Nephron progenitor cell (in vitro differentiated cells): Measurements from ENCODE around the gene ZFAND2A.
A peak's percentile ranks its signal among the peaks of the same experiment; 100 is the strongest.
"Not testable (repeated sequence)": the region's sequence is repeated elsewhere in the genome, so short reads cannot be mapped to it uniquely, and the experiment has no call there.

ENCODE experiments used
- DNase-seq: peaks from one replicate; pipeline ENCODE4 v3.0.0; 2021
- H3K27ac Mint-ChIP-seq: 2 replicates; pipeline ENCODE4 v1.8.0; 2021; ENCODE audit warnings: mild to moderate bottlenecking, moderate library complexity, mixed read lengths
- H3K27me3 Mint-ChIP-seq: 2 replicates; pipeline ENCODE4 v1.8.0; 2021; ENCODE audit warnings: mild to moderate bottlenecking, low read depth, mixed read lengths; ENCODE audit not compliant: poor library complexity
- H3K36me3 Mint-ChIP-seq: 2 replicates; pipeline ENCODE4 v1.8.0; 2021; ENCODE audit warnings: low read depth, mixed read lengths
- H3K4me1 Mint-ChIP-seq: 2 replicates; pipeline ENCODE4 v1.8.0; 2021; ENCODE audit warnings: mixed read lengths
- H3K4me3 Mint-ChIP-seq: 2 replicates; pipeline ENCODE4 v1.8.0; 2021; ENCODE audit warnings: mild to moderate bottlenecking, moderate library complexity, mixed read lengths
- H3K9me3 Mint-ChIP-seq: 2 replicates; pipeline ENCODE4 v1.8.0; 2021; ENCODE audit warnings: mild to moderate bottlenecking, moderate library complexity, mixed read lengths
- TF ChIP-seq, protein P1 (sequence below): fragments of 200-600 bp; sonication (generic); IDR thresholded peaks from 2 replicates; pipeline ENCODE4 v1.5.0; 2021; ENCODE audit warnings: antibody characterized with exemption

The ZFAND2A gene, protein sequence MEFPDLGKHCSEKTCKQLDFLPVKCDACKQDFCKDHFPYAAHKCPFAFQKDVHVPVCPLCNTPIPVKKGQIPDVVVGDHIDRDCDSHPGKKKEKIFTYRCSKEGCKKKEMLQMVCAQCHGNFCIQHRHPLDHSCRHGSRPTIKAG

DNA sequence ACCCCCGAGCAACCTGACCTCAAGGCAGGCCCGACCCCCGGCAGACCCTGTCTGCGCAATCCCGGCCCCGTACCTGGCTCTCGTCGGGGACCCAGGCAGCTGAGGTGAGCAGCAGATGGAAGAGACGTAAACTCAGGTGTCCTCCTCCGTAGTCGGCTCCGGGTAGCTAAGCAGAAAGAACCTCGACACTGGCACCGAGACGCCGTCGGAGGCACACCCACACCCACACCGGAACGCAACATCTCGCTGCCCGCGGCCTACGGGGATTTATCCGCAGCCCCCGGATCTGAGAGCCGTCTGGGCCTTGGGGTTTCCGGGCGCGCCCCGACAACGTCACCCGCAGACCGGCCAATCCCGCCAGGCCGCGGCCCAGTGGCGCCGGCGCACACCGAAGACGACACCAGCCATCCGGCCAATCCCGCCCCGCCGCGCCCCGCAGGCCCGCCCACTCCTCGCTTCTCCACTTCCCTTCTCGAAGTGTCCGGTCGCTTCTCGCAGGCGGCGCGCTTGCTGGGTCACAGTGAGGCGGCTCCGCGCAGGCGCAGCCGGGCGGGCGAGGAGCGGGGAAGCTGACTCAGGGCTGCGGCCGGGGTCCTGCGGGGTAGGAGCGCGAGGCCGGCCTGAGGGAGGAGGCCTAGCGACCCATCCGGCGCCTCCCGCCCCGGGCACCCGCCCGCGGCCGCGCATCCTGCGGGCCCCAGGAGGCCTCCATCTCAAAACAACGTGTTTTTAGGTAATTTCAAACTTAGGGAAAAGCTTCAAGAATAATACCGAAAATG lies at the start of gene ZFAND2A:
Gene ZFAND2A (minus strand): TSS at position 306 of the 779 bp plus-strand sequence. CDS start 1,984 bp downstream, outside the sequence.
- Mint-ChIP-seq H3K4me3 (peak within 1 kb of the TSS; percentile 93), H3K27me3 (no peaks in the 10 kb centered on the region), H3K36me3 (peaks cover 5% of the 10 kb centered on the region), H3K27ac (peak within 1 kb of the TSS; percentile 95), H3K9me3 (no peaks in the 10 kb centered on the region), H3K4me1 (peaks cover 37% of the 10 kb centered on the region)
- DNase-seq = peak; percentile 100
- TF ChIP-seq, protein P1, sequence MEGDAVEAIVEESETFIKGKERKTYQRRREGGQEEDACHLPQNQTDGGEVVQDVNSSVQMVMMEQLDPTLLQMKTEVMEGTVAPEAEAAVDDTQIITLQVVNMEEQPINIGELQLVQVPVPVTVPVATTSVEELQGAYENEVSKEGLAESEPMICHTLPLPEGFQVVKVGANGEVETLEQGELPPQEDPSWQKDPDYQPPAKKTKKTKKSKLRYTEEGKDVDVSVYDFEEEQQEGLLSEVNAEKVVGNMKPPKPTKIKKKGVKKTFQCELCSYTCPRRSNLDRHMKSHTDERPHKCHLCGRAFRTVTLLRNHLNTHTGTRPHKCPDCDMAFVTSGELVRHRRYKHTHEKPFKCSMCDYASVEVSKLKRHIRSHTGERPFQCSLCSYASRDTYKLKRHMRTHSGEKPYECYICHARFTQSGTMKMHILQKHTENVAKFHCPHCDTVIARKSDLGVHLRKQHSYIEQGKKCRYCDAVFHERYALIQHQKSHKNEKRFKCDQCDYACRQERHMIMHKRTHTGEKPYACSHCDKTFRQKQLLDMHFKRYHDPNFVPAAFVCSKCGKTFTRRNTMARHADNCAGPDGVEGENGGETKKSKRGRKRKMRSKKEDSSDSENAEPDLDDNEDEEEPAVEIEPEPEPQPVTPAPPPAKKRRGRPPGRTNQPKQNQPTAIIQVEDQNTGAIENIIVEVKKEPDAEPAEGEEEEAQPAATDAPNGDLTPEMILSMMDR = no peak

DNA sequence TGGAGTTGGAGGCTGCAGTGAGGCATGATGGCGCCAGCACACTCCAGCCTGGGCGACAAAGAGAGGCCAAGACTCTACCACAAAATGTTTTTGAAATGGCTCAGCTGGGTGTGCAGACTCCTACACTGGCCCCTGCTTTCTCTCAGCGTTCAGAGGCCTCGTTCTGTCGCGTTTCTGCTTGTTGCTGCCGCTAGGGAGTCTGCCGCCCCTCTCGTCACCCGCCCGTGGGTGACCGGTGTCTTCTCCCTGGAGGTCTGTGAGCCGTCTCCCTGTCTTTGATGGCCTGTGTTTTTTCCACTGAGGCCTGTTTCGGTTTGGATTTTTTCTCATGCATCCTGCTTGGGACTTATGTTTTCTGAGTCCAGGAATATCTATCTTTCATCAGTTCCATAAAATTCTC lies 49.1 kb upstream of the ZFAND2A start:
- DNase-seq = no peak
- Mint-ChIP-seq H3K9me3 (no peaks in the 10 kb centered on the region), H3K36me3 (no peaks in the 10 kb centered on the region), H3K4me1 (peaks cover 27% of the 10 kb centered on the region), H3K27ac (peak overlapping the region; percentile 67), H3K4me3 (no peak overlapping the region), H3K27me3 (peaks cover 36% of the 10 kb centered on the region)
- TF ChIP-seq, protein P1 = no peak

DNA sequence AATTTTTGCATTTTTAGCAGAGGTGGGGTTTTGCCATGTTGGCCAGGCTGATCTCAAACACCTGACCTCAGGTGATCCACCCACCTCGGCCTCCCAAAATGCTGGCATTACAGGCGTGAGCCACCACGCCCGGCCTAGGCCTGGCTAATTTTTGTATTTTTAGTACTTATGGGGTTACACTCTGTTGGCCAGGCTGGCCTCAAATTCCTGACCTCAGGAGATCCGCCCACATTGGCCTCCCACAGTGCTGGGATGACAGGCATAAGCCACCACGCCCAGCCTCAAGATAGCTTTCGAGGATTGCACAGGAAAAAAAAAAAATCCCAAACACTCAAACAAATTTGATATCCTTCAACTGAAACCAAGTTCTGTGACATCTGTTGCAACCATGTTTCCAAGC lies 45.7 kb upstream of the ZFAND2A start:
- H3K27me3 Mint-ChIP-seq = peaks cover 19% of the 10 kb centered on the region

DNA sequence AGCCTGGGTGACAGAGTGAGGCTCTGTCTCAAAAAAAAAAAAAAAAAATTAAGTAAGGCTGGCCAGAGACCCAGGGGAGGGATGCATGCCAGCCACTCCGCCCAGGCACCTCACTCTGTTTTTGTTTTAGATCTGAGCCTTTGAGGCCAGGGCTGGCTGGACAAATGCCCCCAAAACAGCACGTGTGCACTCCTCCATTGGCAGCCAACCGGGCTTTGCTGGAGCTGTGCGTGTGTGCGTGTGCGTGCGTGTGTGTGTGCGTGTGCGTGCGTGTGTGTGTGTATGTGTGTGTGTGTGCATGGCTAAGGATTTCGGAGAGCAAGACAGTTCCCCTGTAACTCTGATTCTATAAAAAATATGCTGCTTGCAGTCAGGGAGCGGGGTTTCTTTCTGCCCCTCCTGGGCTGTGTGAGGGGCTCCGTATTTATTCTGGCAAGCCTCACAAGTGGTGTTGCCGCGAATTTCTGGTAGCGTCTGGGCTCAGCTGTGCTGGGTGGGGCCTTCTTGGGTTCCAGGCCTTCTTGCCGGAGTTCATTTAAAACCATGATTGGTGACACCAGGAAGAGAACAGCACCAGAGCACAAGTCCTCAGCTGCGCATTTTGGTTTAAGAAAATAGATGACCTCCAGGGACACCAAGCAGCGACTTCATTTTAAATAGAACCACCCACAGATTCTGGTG lies 44.6 kb upstream of the ZFAND2A start:
- peaks cover 19% of the 10 kb centered on the region for H3K4me1 Mint-ChIP-seq
- TF ChIP-seq, protein P1 = no peak
- no peak overlapping the region for H3K4me3 Mint-ChIP-seq
- H3K27ac Mint-ChIP-seq = peak overlapping the region; percentile 19
- peaks cover 17% of the 10 kb centered on the region for H3K27me3 Mint-ChIP-seq
- no peak for DNase-seq
- H3K36me3 Mint-ChIP-seq = no peaks in the 10 kb centered on the region
- H3K9me3 Mint-ChIP-seq = no peaks in the 10 kb centered on the region

More for the DNA sequence above, 45.7 kb upstream of the ZFAND2A start:
- not testable (repeated sequence) for DNase-seq, H3K9me3 Mint-ChIP-seq, H3K27ac Mint-ChIP-seq, H3K4me3 Mint-ChIP-seq, H3K36me3 Mint-ChIP-seq
- peaks cover 28% of the 10 kb centered on the region for H3K4me1 Mint-ChIP-seq

DNA sequence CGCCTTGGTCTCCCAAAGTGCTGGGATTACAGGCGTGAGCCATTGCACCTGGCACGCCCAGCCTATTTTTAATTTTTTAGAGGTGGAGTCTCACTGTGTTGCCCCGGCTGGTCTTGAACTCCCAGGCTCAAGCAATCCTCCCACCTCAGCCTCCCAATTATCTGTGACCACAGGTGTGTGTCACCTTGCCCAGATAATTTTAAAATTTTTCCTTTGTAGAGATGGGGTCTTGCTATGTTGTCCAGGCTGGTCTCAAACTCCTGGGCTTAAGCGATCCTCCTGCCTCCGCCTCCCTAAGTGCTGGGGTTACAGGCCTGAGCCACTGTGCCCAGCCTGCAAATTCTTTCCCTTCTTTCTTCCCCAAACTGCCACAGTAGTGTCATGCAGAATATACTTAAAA lies 42.9 kb upstream of the ZFAND2A start:
- not testable (repeated sequence) for H3K4me3 Mint-ChIP-seq, H3K27ac Mint-ChIP-seq, H3K36me3 Mint-ChIP-seq, DNase-seq, H3K9me3 Mint-ChIP-seq
- peaks cover 21% of the 10 kb centered on the region for H3K4me1 Mint-ChIP-seq
- H3K27me3 Mint-ChIP-seq = peaks cover 10% of the 10 kb centered on the region

DNA sequence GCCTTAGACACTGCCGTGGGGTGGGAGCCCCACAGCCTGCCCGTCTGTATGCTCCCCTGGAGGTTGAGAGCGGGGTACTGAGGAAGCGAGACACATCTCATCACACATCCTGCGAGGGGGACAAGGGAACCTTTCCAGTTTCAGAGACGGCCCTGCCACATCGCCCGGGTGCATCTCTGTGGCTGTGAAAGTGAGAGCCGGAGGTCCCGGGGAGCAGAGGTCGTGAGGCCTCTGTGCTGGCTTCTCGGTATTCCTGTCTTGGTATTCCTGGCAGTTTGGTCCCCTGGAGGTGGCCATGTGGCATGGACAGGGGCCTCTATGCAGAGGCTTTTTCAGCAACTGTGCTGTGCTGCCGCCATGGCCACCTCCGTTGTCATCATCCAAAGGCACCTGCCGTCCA lies 41.9 kb upstream of the ZFAND2A start:
- Mint-ChIP-seq H3K9me3 (no peaks in the 10 kb centered on the region), H3K4me3 (no peak overlapping the region), H3K27ac (no peak overlapping the region), H3K4me1 (peaks cover 28% of the 10 kb centered on the region), H3K27me3 (peaks cover 9% of the 10 kb centered on the region), H3K36me3 (no peaks in the 10 kb centered on the region)
- DNase-seq = no peak
- TF ChIP-seq, protein P1 = no peak
